Measurements from ENCODE around the gene CYFIP2.
"Not testable (repeated sequence)": the region's sequence is repeated elsewhere in the genome, so short reads cannot be mapped to it uniquely, and the experiment has no call there.

The CYFIP2 gene

GRCh38 chr5:157390133-157390532 is 124.2 kb downstream of the CYFIP2 start:
- Mint-ChIP-seq H3K36me3 (peaks cover 35% of the 10 kb centered on the region), H3K9me3 (no peaks in the 10 kb centered on the region), H3K4me3 (no peak overlapping the region), H3K27ac (peak overlapping the region; percentile 76), H3K27me3 (no peaks in the 10 kb centered on the region), H3K4me1 (peaks cover 9% of the 10 kb centered on the region)

- Mint-ChIP-seq H3K27ac (peak overlapping the region; percentile 76), H3K4me3 (no peak overlapping the region), H3K27me3 (no peaks in the 10 kb centered on the region), H3K36me3 (peaks cover 34% of the 10 kb centered on the region), H3K4me1 (peaks cover 9% of the 10 kb centered on the region), H3K9me3 (no peaks in the 10 kb centered on the region)
Observed at GRCh38 chr5:157390551-157391297, 124.8 kb downstream of the CYFIP2 start.

- peaks cover 2% of the 10 kb centered on the region for H3K27me3 Mint-ChIP-seq
- peaks cover 9% of the 10 kb centered on the region for H3K9me3 Mint-ChIP-seq
- H3K27ac Mint-ChIP-seq = no peak overlapping the region
- H3K36me3 Mint-ChIP-seq = peaks cover 4% of the 10 kb centered on the region
- H3K4me1 Mint-ChIP-seq = peaks cover 10% of the 10 kb centered on the region
- H3K4me3 Mint-ChIP-seq = no peak overlapping the region
Observed at GRCh38 chr5:157398305-157398704, 132.4 kb downstream of the CYFIP2 start.

GRCh38 chr5:157400741-157401495 is 135.0 kb downstream of the CYFIP2 start:
- peak overlapping the region; percentile 9 for H3K27ac Mint-ChIP-seq
- H3K27me3 Mint-ChIP-seq = peaks cover 5% of the 10 kb centered on the region
- H3K36me3 Mint-ChIP-seq = peaks cover 9% of the 10 kb centered on the region
- H3K4me1 Mint-ChIP-seq = peaks cover 10% of the 10 kb centered on the region
- H3K9me3 Mint-ChIP-seq = peaks cover 19% of the 10 kb centered on the region
- H3K4me3 Mint-ChIP-seq = no peak overlapping the region

DNA sequence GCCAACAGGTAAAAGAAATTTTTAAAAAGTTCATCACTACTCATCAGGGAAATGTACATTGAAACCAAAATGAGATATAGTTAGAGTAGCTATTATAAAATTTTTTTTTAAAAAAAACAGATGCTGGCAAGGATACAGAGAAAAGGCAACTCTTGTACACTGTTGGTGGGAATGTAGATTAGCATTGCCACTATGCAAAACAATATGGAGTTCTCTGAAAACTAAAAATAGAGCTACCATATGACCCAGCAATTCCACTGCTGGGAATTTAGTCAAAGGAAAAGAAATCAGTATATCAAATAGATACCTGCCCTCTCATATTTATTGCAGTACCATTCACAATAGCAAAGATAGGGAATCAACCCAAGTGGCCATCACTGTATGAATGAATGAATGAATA is 149.9 kb downstream of the CYFIP2 start:
- peaks cover 6% of the 10 kb centered on the region for H3K9me3 Mint-ChIP-seq
- peaks cover 1% of the 10 kb centered on the region for H3K36me3 Mint-ChIP-seq
- H3K4me3 Mint-ChIP-seq = no peak overlapping the region
- no peaks in the 10 kb centered on the region for H3K4me1 Mint-ChIP-seq
- peaks cover 6% of the 10 kb centered on the region for H3K27me3 Mint-ChIP-seq
- no peak overlapping the region for H3K27ac Mint-ChIP-seq

GRCh38 chr5:157419521-157419920 is 153.6 kb downstream of the CYFIP2 start:
- not testable (repeated sequence) for H3K4me3 Mint-ChIP-seq, H3K4me1 Mint-ChIP-seq, H3K27ac Mint-ChIP-seq, H3K36me3 Mint-ChIP-seq, H3K9me3 Mint-ChIP-seq, H3K27me3 Mint-ChIP-seq

- not testable (repeated sequence) for H3K27ac Mint-ChIP-seq, H3K9me3 Mint-ChIP-seq, H3K4me3 Mint-ChIP-seq, H3K36me3 Mint-ChIP-seq, H3K27me3 Mint-ChIP-seq, H3K4me1 Mint-ChIP-seq
Observed at GRCh38 chr5:157429920-157430319, 164.0 kb downstream of the CYFIP2 start.

DNA sequence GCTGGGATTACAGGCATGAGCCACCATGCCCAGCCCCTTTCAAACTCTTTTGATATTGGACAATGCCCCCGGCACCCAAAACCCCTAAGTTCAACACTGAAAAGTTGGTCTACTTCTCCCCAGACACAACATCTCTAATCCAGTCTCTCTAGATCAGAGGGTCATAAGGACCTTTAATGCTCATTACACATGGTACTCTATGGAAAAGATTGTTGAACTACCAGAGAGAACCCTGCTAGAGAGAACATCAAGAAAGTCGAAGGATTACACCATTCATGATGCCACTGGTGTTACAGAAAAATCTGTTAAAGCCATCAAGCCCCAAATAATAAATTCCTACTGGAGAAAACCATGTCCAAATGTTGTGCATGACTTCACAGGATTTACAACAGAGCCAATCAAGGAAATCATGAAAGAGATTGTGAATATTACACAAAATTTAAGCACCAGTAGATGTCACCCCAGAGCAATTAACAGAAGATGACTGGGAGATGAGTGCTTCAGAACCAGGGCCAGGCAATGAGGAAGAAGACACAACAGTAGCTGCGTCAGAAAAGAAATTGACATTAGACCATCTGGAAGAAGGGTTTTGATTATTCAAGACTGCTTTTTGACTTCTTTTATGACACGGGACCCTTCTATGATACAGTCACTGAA is 165.7 kb downstream of the CYFIP2 start:
- H3K27ac Mint-ChIP-seq = no peak overlapping the region
- H3K4me3 Mint-ChIP-seq = no peak overlapping the region
- H3K4me1 Mint-ChIP-seq = peaks cover 7% of the 10 kb centered on the region
- H3K27me3 Mint-ChIP-seq = peaks cover 5% of the 10 kb centered on the region
- no peaks in the 10 kb centered on the region for H3K9me3 Mint-ChIP-seq
- no peaks in the 10 kb centered on the region for H3K36me3 Mint-ChIP-seq

DNA sequence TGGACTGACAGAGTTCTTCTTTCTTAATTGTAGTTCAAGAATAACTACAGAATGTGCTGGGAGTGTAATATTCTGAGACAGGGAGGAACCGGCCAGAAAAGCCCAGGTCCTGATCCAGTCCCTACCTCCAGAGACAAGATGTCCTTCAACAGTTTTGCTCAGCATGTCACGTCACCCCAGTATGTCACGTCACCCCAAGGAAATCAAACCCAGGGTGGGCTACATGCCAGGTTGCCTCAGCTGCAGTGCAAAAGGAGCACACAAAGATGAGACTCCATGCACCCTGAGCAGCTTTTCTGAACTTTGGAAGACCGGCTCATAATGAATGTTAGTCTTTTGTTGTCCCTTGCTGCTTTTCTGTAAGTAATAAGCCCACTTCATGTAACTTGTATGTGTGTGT is 168.2 kb downstream of the CYFIP2 start:
- H3K27ac Mint-ChIP-seq = no peak overlapping the region
- H3K36me3 Mint-ChIP-seq = no peaks in the 10 kb centered on the region
- H3K4me1 Mint-ChIP-seq = peaks cover 7% of the 10 kb centered on the region
- no peaks in the 10 kb centered on the region for H3K9me3 Mint-ChIP-seq
- H3K4me3 Mint-ChIP-seq = no peak overlapping the region
- H3K27me3 Mint-ChIP-seq = peaks cover 5% of the 10 kb centered on the region

DNA sequence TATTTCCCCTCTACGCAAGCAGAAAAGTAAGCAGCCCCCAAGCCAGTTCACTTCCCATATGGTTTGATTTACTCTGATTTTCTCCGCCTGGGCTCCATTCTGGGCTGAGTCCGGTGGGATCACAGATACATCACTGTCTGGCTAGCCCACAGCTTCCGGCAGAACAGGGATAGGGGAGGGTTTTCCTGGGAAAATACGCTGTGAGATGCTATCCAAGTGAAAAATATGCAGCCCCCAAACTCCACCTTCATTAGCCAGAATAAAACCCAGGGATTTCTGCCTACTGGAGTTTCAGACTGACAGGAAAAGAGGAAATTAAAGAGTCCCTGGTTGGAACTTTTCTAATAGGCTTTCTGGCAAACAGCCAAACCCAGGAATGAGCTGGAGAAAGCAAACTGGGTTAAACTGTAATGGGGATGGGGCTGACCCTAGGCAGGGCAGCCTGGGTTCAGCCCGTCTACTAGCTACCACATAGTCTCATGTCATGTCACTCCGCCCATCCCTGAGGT is 177.2 kb downstream of the CYFIP2 start:
- H3K27ac Mint-ChIP-seq = no peak overlapping the region
- H3K4me1 Mint-ChIP-seq = no peaks in the 10 kb centered on the region
- H3K4me3 Mint-ChIP-seq = no peak overlapping the region
- H3K36me3 Mint-ChIP-seq = no peaks in the 10 kb centered on the region
- no peaks in the 10 kb centered on the region for H3K9me3 Mint-ChIP-seq
- no peaks in the 10 kb centered on the region for H3K27me3 Mint-ChIP-seq

DNA sequence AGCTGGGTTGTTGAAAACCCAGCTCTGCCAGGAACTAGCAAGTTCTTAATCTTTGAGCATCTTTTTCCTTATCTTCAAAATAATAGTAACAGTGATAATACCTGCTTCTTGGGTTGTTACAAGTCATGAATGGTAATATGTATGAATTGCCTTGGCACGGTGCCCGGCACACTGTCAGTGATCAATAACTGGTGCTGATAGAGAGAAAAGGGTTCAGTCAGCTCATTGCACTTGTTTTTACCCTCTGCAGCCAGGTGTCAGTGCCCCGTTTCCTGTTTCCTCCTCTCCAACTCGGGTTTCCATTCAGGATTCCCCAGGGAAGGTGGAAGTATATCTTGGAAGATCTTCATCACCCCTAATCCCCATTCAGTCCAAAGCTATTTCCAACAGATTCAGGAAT is 178.3 kb downstream of the CYFIP2 start:
- Mint-ChIP-seq H3K4me1 (no peaks in the 10 kb centered on the region), H3K27me3 (no peaks in the 10 kb centered on the region), H3K27ac (no peak overlapping the region), H3K4me3 (no peak overlapping the region), H3K9me3 (no peaks in the 10 kb centered on the region), H3K36me3 (no peaks in the 10 kb centered on the region)
